ENCODE data around the gene SMYD3.

The SMYD3 gene

GRCh38 chr1:246213502-246213901 is 293.6 kb downstream of the SMYD3 start:
- DNase-seq (ENCODE audit: low spot score): no peak

GRCh38 chr1:246213036-246213435 is 294.0 kb downstream of the SMYD3 start:
- no peak for DNase-seq (ENCODE audit: low spot score)

GRCh38 chr1:246212013-246212412 is 295.1 kb downstream of the SMYD3 start:
- no peak for DNase-seq (ENCODE audit: low spot score)

GRCh38 chr1:246210756-246211155 is 296.3 kb downstream of the SMYD3 start:
- no peak for DNase-seq (ENCODE audit: low spot score)

GRCh38 chr1:246208105-246208504 is 299.0 kb downstream of the SMYD3 start:
- no peak for DNase-seq (ENCODE audit: low spot score)

GRCh38 chr1:246203180-246203579 is 303.9 kb downstream of the SMYD3 start:
- DNase-seq (ENCODE audit: low spot score): no peak

- no peak for DNase-seq (ENCODE audit: low spot score)
Measured at GRCh38 chr1:246200738-246201137, 306.3 kb downstream of the SMYD3 start.

- no peak for DNase-seq (ENCODE audit: low spot score)
Measured at GRCh38 chr1:246200225-246200624, 306.9 kb downstream of the SMYD3 start.

GRCh38 chr1:246199086-246199645 is 307.9 kb downstream of the SMYD3 start:
- DNase-seq (ENCODE audit: low spot score): no peak

GRCh38 chr1:246198115-246198816 is 308.8 kb downstream of the SMYD3 start:
- no peak for DNase-seq (ENCODE audit: low spot score)

GRCh38 chr1:246197076-246197475 is 310.0 kb downstream of the SMYD3 start:
- no peak for DNase-seq (ENCODE audit: low spot score)

- DNase-seq (ENCODE audit: low spot score): no peak
Measured at GRCh38 chr1:246195296-246195695, 311.8 kb downstream of the SMYD3 start.

- DNase-seq (ENCODE audit: low spot score): no peak
Measured at GRCh38 chr1:246193537-246193936, 313.5 kb downstream of the SMYD3 start.

GRCh38 chr1:246189126-246189525 is 318.0 kb downstream of the SMYD3 start:
- no peak for DNase-seq (ENCODE audit: low spot score)

- DNase-seq (ENCODE audit: low spot score): no peak
Measured at GRCh38 chr1:246187834-246188372, 319.2 kb downstream of the SMYD3 start.

- DNase-seq (ENCODE audit: low spot score): no peak
Measured at GRCh38 chr1:246184503-246184902, 322.6 kb downstream of the SMYD3 start.

- DNase-seq (ENCODE audit: low spot score): no peak
Measured at GRCh38 chr1:246182149-246182851, 324.8 kb downstream of the SMYD3 start.

- DNase-seq (ENCODE audit: low spot score): no peak
Measured at GRCh38 chr1:246181241-246181640, 325.8 kb downstream of the SMYD3 start.

- no peak for DNase-seq (ENCODE audit: low spot score)
Measured at GRCh38 chr1:246179401-246179800, 327.7 kb downstream of the SMYD3 start.

- no peak for DNase-seq (ENCODE audit: low spot score)
Measured at GRCh38 chr1:246178717-246179311, 328.3 kb downstream of the SMYD3 start.

GRCh38 chr1:246176126-246177024 is 330.7 kb downstream of the SMYD3 start:
- DNase-seq (ENCODE audit: low spot score): no peak
